Measurements from ENCODE around the gene ESM1. TPM values are rescaled to one million over a fixed set of nuclear protein-coding genes. Genes with fewer than 3 reads are reported as not detected.

ESM1 gene
- total and polyA plus RNA-seq, 3 donors from 2014 or later, result 0.50 to 1.1 (median 0.87) TPM

GRCh38 chr5:54995168-54995567 is 9.8 kb upstream of the ESM1 start:
- DNase-seq, result no peak
- H3K4me1 ChIP-seq, result no peaks in the 10 kb centered on the region
- H3K36me3 ChIP-seq (ENCODE audit: low read depth, missing control alignments), result no peaks in the 10 kb centered on the region
- H3K9me3 ChIP-seq, result no peaks in the 10 kb centered on the region
- TF ChIP-seq POLR2A (IDR thresholded peaks at IDR 0.05), result no peak
- TF ChIP-seq CTCF (IDR thresholded peaks at IDR 0.05), result no peak
- no peak overlapping the region for H3K4me3 ChIP-seq
- intact Hi-C loops (cut with DNase I; ENCODE audit: low total_unique reads), result no loop called here
- 96 to 99% methylated on average over 3 of the region's 3 CpGs for WGBS, 2 donors
- H3K27ac ChIP-seq, result no peak overlapping the region
- H3K27me3 ChIP-seq, result no peaks in the 10 kb centered on the region

- no peak overlapping the region for H3K27ac ChIP-seq
- no peak overlapping the region for H3K4me3 ChIP-seq
- no peaks in the 10 kb centered on the region for H3K36me3 ChIP-seq (ENCODE audit: low read depth, missing control alignments)
- 64 to 70% methylated on average over 2 of the region's 2 CpGs for WGBS, 2 donors
- DNase-seq, result no peak
- intact Hi-C loops (cut with DNase I; ENCODE audit: low total_unique reads), result no loop called here
- H3K9me3 ChIP-seq, result no peaks in the 10 kb centered on the region
- no peaks in the 10 kb centered on the region for H3K4me1 ChIP-seq
- no peaks in the 10 kb centered on the region for H3K27me3 ChIP-seq
- no peak for TF ChIP-seq CTCF (IDR thresholded peaks at IDR 0.05)
- no peak for TF ChIP-seq POLR2A (IDR thresholded peaks at IDR 0.05)
Observed at GRCh38 chr5:54994628-54995027, 9.2 kb upstream of the ESM1 start.

- no peaks in the 10 kb centered on the region for H3K4me1 ChIP-seq
- no peak overlapping the region for H3K4me3 ChIP-seq
- H3K27me3 ChIP-seq, result no peaks in the 10 kb centered on the region
- no peak for DNase-seq
- 57 to 61% methylated on average over 2 of the region's 2 CpGs for WGBS, 2 donors
- TF ChIP-seq CTCF (IDR thresholded peaks at IDR 0.05) (no peak), POLR2A (IDR thresholded peaks at IDR 0.05) (no peak)
- no peak overlapping the region for H3K27ac ChIP-seq
- no peaks in the 10 kb centered on the region for H3K9me3 ChIP-seq
- intact Hi-C loops (cut with DNase I; ENCODE audit: low total_unique reads), result no loop called here
- no peaks in the 10 kb centered on the region for H3K36me3 ChIP-seq (ENCODE audit: low read depth, missing control alignments)
Observed at GRCh38 chr5:54993318-54993717, 7.9 kb upstream of the ESM1 start.

GRCh38 chr5:54991416-54991815 is 6.0 kb upstream of the ESM1 start:
- TF ChIP-seq POLR2A (IDR thresholded peaks at IDR 0.05), result no peak
- no peak for TF ChIP-seq CTCF (IDR thresholded peaks at IDR 0.05)
- Histone ChIP-seq H3K4me1 (no peaks in the 10 kb centered on the region), H3K9me3 (no peaks in the 10 kb centered on the region), H3K4me3 (no peak overlapping the region), H3K36me3 (ENCODE audit: low read depth, missing control alignments) (no peaks in the 10 kb centered on the region), H3K27ac (no peak overlapping the region), H3K27me3 (no peaks in the 10 kb centered on the region)
- WGBS, 2 donors, result 54 to 55% methylated on average over 3 of the region's 3 CpGs
- intact Hi-C loops (cut with DNase I; ENCODE audit: low total_unique reads), result no loop called here
- no peak for DNase-seq

GRCh38 chr5:54990841-54991258 is 5.5 kb upstream of the ESM1 start:
- DNase-seq, result no peak
- no peak overlapping the region for H3K27ac ChIP-seq
- H3K36me3 ChIP-seq (ENCODE audit: low read depth, missing control alignments), result no peaks in the 10 kb centered on the region
- no peaks in the 10 kb centered on the region for H3K9me3 ChIP-seq
- no peak overlapping the region for H3K4me3 ChIP-seq
- no peaks in the 10 kb centered on the region for H3K4me1 ChIP-seq
- H3K27me3 ChIP-seq, result no peaks in the 10 kb centered on the region
- intact Hi-C loops (cut with DNase I; ENCODE audit: low total_unique reads), result no loop called here
- TF ChIP-seq POLR2A (IDR thresholded peaks at IDR 0.05), result no peak
- TF ChIP-seq CTCF (IDR thresholded peaks at IDR 0.05), result no peak
- WGBS, 2 donors, result 84 to 90% methylated on average over 1 of the region's 1 CpG

All from testis (tissue), 3 donors.